ENCODE data around the gene LIMS2. TPM values are rescaled to one million over a fixed set of nuclear protein-coding genes. Genes with fewer than 3 reads are reported as not detected.

LIMS2 gene
- total RNA-seq, 2 donors from 2014 or later: 9.6 to 21.4 TPM

GRCh38 chr2:127656569-127657231, 18.6 kb downstream of the LIMS2 start:
- TF ChIP-seq POLR2A (IDR thresholded peaks at IDR 0.05) (no peak), CTCF (IDR thresholded peaks at IDR 0.05) (no peak)
- DNase-seq (no peak), ATAC-seq (no peak)
- H3K4me1 ChIP-seq: peaks cover 4% of the 10 kb centered on the region
- H3K9me3 ChIP-seq: no peaks in the 10 kb centered on the region
- H3K27ac ChIP-seq: no peak overlapping the region
- H3K36me3 ChIP-seq (replicated peaks in 1 of 2; ENCODE audit: insufficient read depth in 1 of 2, low read depth in 2 of 2): no peaks in the 10 kb centered on the region
- WGBS, 2 donors: 81% methylated on average over 13 to 15 of the region's 15 CpGs
- intact Hi-C loops (cut with DNase I): no loop called here
- H3K4me3 ChIP-seq: no peak overlapping the region
- no peaks in the 10 kb centered on the region for H3K27me3 ChIP-seq

GRCh38 chr2:127655209-127656073, 19.9 kb downstream of the LIMS2 start:
- Histone ChIP-seq H3K9me3 (no peaks in the 10 kb centered on the region), H3K36me3 (replicated peaks in 1 of 2; ENCODE audit: insufficient read depth in 1 of 2, low read depth in 2 of 2) (no peaks in the 10 kb centered on the region), H3K27ac (peak overlapping the region in 1 of 4 donors; percentile 11), H3K27me3 (no peaks in the 10 kb centered on the region), H3K4me1 (peaks cover 4% of the 10 kb centered on the region), H3K4me3 (no peak overlapping the region)
- ATAC-seq (no peak), DNase-seq (no peak)
- WGBS, 2 donors: 76 to 79% methylated on average over 11 to 16 of the region's 16 CpGs
- intact Hi-C loops (cut with DNase I): no loop called here
- TF ChIP-seq CTCF (IDR thresholded peaks at IDR 0.05) (no peak), POLR2A (IDR thresholded peaks at IDR 0.05) (no peak)

GRCh38 chr2:127654838-127655175, 20.5 kb downstream of the LIMS2 start:
- TF ChIP-seq CTCF (IDR thresholded peaks at IDR 0.05): no peak
- TF ChIP-seq POLR2A (IDR thresholded peaks at IDR 0.05): no peak
- intact Hi-C loops (cut with DNase I): no loop called here
- no peak for ATAC-seq
- 90 to 91% methylated on average over 6 to 8 of the region's 8 CpGs for WGBS, 2 donors
- peaks cover 5% of the 10 kb centered on the region for H3K4me1 ChIP-seq
- no peaks in the 10 kb centered on the region for H3K9me3 ChIP-seq
- no peak overlapping the region for H3K4me3 ChIP-seq
- H3K27me3 ChIP-seq: no peaks in the 10 kb centered on the region
- no peak overlapping the region for H3K27ac ChIP-seq
- no peak for DNase-seq
- no peaks in the 10 kb centered on the region for H3K36me3 ChIP-seq (replicated peaks in 1 of 2; ENCODE audit: insufficient read depth in 1 of 2, low read depth in 2 of 2)

- peaks cover 10% of the 10 kb centered on the region for H3K4me1 ChIP-seq
- intact Hi-C loops (cut with DNase I): no loop called here
- WGBS, 2 donors: 73 to 81% methylated on average over 5 to 21 of the region's 24 CpGs
Observed at GRCh38 chr2:127654084-127654837, 21.1 kb downstream of the LIMS2 start.

More at GRCh38 chr2:127654084-127654837, 21.1 kb downstream of the LIMS2 start:
- ATAC-seq (no peak), DNase-seq (no peak)
- no peaks in the 10 kb centered on the region for H3K27me3 ChIP-seq
- no peak for TF ChIP-seq POLR2A (IDR thresholded peaks at IDR 0.05)
- no peak for TF ChIP-seq CTCF (IDR thresholded peaks at IDR 0.05)
- no peak overlapping the region for H3K4me3 ChIP-seq
- H3K36me3 ChIP-seq (replicated peaks in 1 of 2; ENCODE audit: insufficient read depth in 1 of 2, low read depth in 2 of 2): no peaks in the 10 kb centered on the region
- no peaks in the 10 kb centered on the region for H3K9me3 ChIP-seq
- no peak overlapping the region for H3K27ac ChIP-seq

All from body of pancreas (tissue), 4 donors.